GM23338 (cell line): ENCODE results near the gene THAP6.

ENCODE experiments used
- CREB1 ChIP-seq: fragments of 250-450 bp; sonication (Bioruptor Pico); IDR thresholded peaks from 2 replicates; pipeline ENCODE4 v1.5.0; 2020; ENCODE audit warnings: low read depth, mild to moderate bottlenecking, moderate library complexity
- CTCF ChIP-seq, 2 experiments: fragments of 200-600 bp in 1 of 2; sonication (generic) in 1 of 2; conservative IDR thresholded peaks; 2 replicates each; pipeline versions ENCODE4 v1.5.1 to v1.6.1; 2016 to 2017; ENCODE audit warnings: antibody characterized with exemption in 2 of 2, low read depth in 2 of 2, mild to moderate bottlenecking in 2 of 2, moderate library complexity in 1 of 2
- EZH2 ChIP-seq: fragments of 200-600 bp; sonication (generic); IDR thresholded peaks from one replicate; pipeline ENCODE4 v1.8.0; 2017; ENCODE audit warnings: antibody characterized with exemption, mild to moderate bottlenecking, low read depth; ENCODE audit not compliant: unreplicated experiment
- EZH2phosphoT487 ChIP-seq: fragments of 200-600 bp; sonication (generic); IDR thresholded peaks from one replicate; pipeline ENCODE4 v1.8.1; 2018; ENCODE audit warnings: antibody characterized with exemption; ENCODE audit not compliant: unreplicated experiment
- POLR2AphosphoS5 ChIP-seq: IDR thresholded peaks from 2 replicates; pipeline ENCODE4 v1.6.1; 2016; ENCODE audit warnings: antibody characterized with exemption, low read depth
- REST ChIP-seq: IDR thresholded peaks from one replicate; pipeline ENCODE4 v1.6.1; 2018; ENCODE audit warnings: antibody characterized with exemption; ENCODE audit not compliant: unreplicated experiment

- TF ChIP-seq CTCF (conservative IDR thresholded peaks at IDR 0.05; ENCODE audit: low read depth in 2 of 2) (no peak), POLR2AphosphoS5 (no peak), EZH2phosphoT487 (no peak), EZH2 (no peak), CREB1 (no peak), REST (no peak)
Observed at GRCh38 chr4:75502671-75503070, 11.6 kb upstream of the THAP6 start.
